K562 (cell line): ENCODE measurements around the gene FHIT. TPM values are rescaled to one million over a fixed set of nuclear protein-coding genes. Genes with fewer than 3 reads are reported as not detected.

ENCODE experiments used
- ATAC-seq: fragments of 200-7000 bp; cut with Tn5 transposase; 3 replicates; pipeline ENCODE4 v1.9.1; 2020; ENCODE audit warnings: moderate library complexity
- BruUV-seq: library from RNA; stranded (reverse); fragments of 400-500 nt; replicated peaks from 2 replicates; lab custom pipeline; 2021; lab: Mats Ljungman, UMichigan
- CTCF ChIA-PET: fragments of 300-600 bp; formaldehyde crosslinking; extraction: SDS; loops from one replicate; lab custom pipeline; 2021; ENCODE audit warnings: low intra/inter-chr PET ratio; lab: Yijun Ruan, JAX
- POLR2A ChIA-PET: fragments of 300-600, 350-650 bp; sonication (Branson Sonifier 250); formaldehyde crosslinking; extraction: SDS; loops from one replicate; lab custom pipeline; 2021; ENCODE audit warnings: antibody characterized with exemption, inconsistent platforms; lab: Yijun Ruan, JAX
- DNase-seq, 4 experiments: peaks; one replicate each; pipeline versions ENCODE4 v3.0.0 to v3.0.0-alpha.2; 2011 to 2018; ENCODE audit warnings: low spot score in 3 of 4, mixed read lengths in 3 of 4; ENCODE audit errors: extremely low read depth in 1 of 4
- FAIRE-seq: peaks from 2 replicates; lab custom pipeline; 2011; peaks lifted over from hg19 to GRCh38; lab: Jason Lieb, UNC
- H2AFZ ChIP-seq: 2 replicates; pipeline ENCODE4 v1.6.0; 2011; ENCODE audit warnings: low read depth, low read length, control low read depth, inconsistent platforms
- H3K27ac ChIP-seq: fragments of 200-600 bp; 3 replicates; pipeline ENCODE4 v1.8.0; 2011; ENCODE audit warnings: low read depth, mild to moderate bottlenecking, control low read depth, inconsistent platforms, low read length, moderate library complexity, mixed read lengths; ENCODE audit errors: extremely low read depth
- H3K27me3 ChIP-seq, 2 experiments: fragments of 300-600 bp in 1 of 2; 2 replicates in 1 of 2; 3 replicates in 1 of 2; pipeline versions ENCODE4 v1.6.0 to v1.8.0; 2011; ENCODE audit warnings: inconsistent platforms in 2 of 2, low read length in 2 of 2, mild to moderate bottlenecking in 1 of 2, mixed read lengths in 1 of 2, moderate library complexity in 1 of 2; ENCODE audit not compliant: control insufficient read depth in 2 of 2, insufficient read depth in 2 of 2
- H3K36me3 ChIP-seq: fragments of 300-600 bp; 3 replicates; pipeline ENCODE4 v1.8.0; 2011; ENCODE audit warnings: mild to moderate bottlenecking, low read length, inconsistent platforms; ENCODE audit not compliant: control insufficient read depth, insufficient read depth
- H3K4me1 ChIP-seq, 2 experiments: fragments of 200-600 bp in 1 of 2; replicated peaks in 1 of 2; 2 replicates in 1 of 2; 3 replicates in 1 of 2; pipeline versions ENCODE4 v1.5.1 to v1.8.0; 2011; ENCODE audit warnings: inconsistent platforms in 2 of 2, low read length in 2 of 2, mild to moderate bottlenecking in 1 of 2, mixed read lengths in 1 of 2, moderate library complexity in 1 of 2; ENCODE audit not compliant: control insufficient read depth in 2 of 2, insufficient read depth in 2 of 2
- H3K4me2 ChIP-seq: 2 replicates; pipeline ENCODE4 v1.6.1; 2011; ENCODE audit warnings: low read length, control low read depth, inconsistent platforms, mixed read lengths; ENCODE audit not compliant: insufficient read depth
- H3K4me3 ChIP-seq: fragments of 200-600 bp; sonication (generic), shearing (Covaris generic); 2 replicates; pipeline ENCODE4 v1.5.1; 2016; ENCODE audit warnings: control low read depth, inconsistent platforms
- H3K79me2 ChIP-seq: fragments of 200-600 bp; 3 replicates; pipeline ENCODE4 v1.8.0; 2011; ENCODE audit warnings: low read length, inconsistent platforms; ENCODE audit not compliant: control insufficient read depth, insufficient read depth
- H3K9ac ChIP-seq, 2 experiments: 2 replicates each; pipeline versions ENCODE4 v1.6.0 to v1.6.1; 2011; ENCODE audit warnings: low read depth in 2 of 2, low read length in 2 of 2, control low read depth in 1 of 2, inconsistent platforms in 1 of 2, mild to moderate bottlenecking in 1 of 2, mixed read lengths in 1 of 2; ENCODE audit not compliant: insufficient read depth in 1 of 2
- H3K9me1 ChIP-seq: one replicate; pipeline ENCODE4 v1.6.0; 2011; ENCODE audit warnings: inconsistent platforms, mild to moderate bottlenecking, low read length, moderate library complexity; ENCODE audit not compliant: control insufficient read depth, insufficient read depth
- H3K9me3 ChIP-seq: replicated peaks from 2 replicates; pipeline ENCODE4 v1.5.1; 2011; ENCODE audit warnings: low read depth, low read length, inconsistent platforms; ENCODE audit not compliant: control insufficient read depth, insufficient read depth
- H4K20me1 ChIP-seq: replicated peaks from 2 replicates; pipeline ENCODE4 v1.6.1; 2011; ENCODE audit warnings: low read length, inconsistent platforms, mixed read lengths; ENCODE audit not compliant: control insufficient read depth, insufficient read depth
- MTA3 ChIP-seq: fragments of 450-650 bp; formaldehyde crosslinking; IDR thresholded peaks from 2 replicates; pipeline ENCODE4 v1.6.1; 2017; ENCODE audit warnings: mild to moderate bottlenecking, borderline replicate concordance
- SIN3B ChIP-seq: fragments of 450-650 bp; IDR thresholded peaks from 2 replicates; pipeline ENCODE4 v1.6.1; 2017; ENCODE audit warnings: low read depth, mild to moderate bottlenecking, moderate library complexity
- TAF9B ChIP-seq: fragments of 450-650 bp; IDR thresholded peaks from 2 replicates; pipeline ENCODE4 v1.6.1; 2018; ENCODE audit warnings: mild to moderate bottlenecking; ENCODE audit not compliant: partially characterized antibody
- ZNF695 ChIP-seq: fragments of 450-650 bp; formaldehyde crosslinking; IDR thresholded peaks from 2 replicates; pipeline ENCODE4 v1.4.0; 2020; ENCODE audit warnings: mild to moderate bottlenecking, moderate library complexity
- WGBS: fragments of 100-300 bp; shearing (Covaris generic); methylation state at CpG from one replicate; pipeline ENCODE4 v1.1.6; 2016; ENCODE audit warnings: low coverage, mixed read lengths; ENCODE audit not compliant: insufficient coverage; ENCODE audit errors: missing lambda C conversion rate; 5-methylcytosine and 5-hydroxymethylcytosine counted together
- in situ Hi-C: fragments of 300-500 bp; cut with MboI; formaldehyde crosslinking; loops from 4 replicates; pipeline ENCODE4 v1.15.0; 2018; ENCODE audit warnings: inconsistent platforms, mixed read lengths
- intact Hi-C: fragments of 100-400 bp; cut with micrococcal nuclease; formaldehyde crosslinking; loops from 2 replicates; pipeline ENCODE4 v1.14.2; 2022
- polyA plus RNA-seq, 8 experiments: library from polyadenylated mRNA; depleted of rRNA in 4 of 8; stranded (reverse) in 5 of 8; unstranded in 3 of 8; fragments of >200 nt; fragmentation: Nextera tagmentation in 2 of 8; fragmentation: Illumina TruSeq in 1 of 8; extraction: Ambion mirVana in 2 of 8; extraction: Trizol in 1 of 8; gene quantifications; 2 replicates each; pipeline versions ENCODE4 v1.2.1 to v1.2.3, GENCODE V29; 2011 to 2014; ENCODE audit warnings: inconsistent platforms in 1 of 8, missing spikeins in 1 of 8
- total RNA-seq, 7 experiments: library from RNA; depleted of rRNA in 6 of 7; stranded (reverse); fragments of >200 nt in 6 of 7; fragmentation: Illumina TruSeq in 2 of 7; extraction: Trizol in 2 of 7; gene quantifications; 2 replicates each; pipeline versions ENCODE4 v1.2.1 to v1.2.3, GENCODE V29; 2011 to 2021; ENCODE audit warnings: low replicate concordance in 1 of 7
- TF ChIP-seq, protein P1 (sequence below): IDR thresholded peaks from 2 replicates; pipeline ENCODE4 v1.6.1; 2014; ENCODE audit warnings: antibody characterized with exemption
- TF ChIP-seq, protein P2 (sequence below): fragments of 450-650 bp; IDR thresholded peaks from 2 replicates; pipeline ENCODE4 v1.6.1; 2016; ENCODE audit warnings: mild to moderate bottlenecking
- TF ChIP-seq, protein P3 (sequence below): fragments of 450-650 bp; IDR thresholded peaks from 2 replicates; pipeline ENCODE4 v1.6.1; 2016

FHIT gene
- total and polyA plus RNA-seq, 9 of the 15 experiments (the other 6 are each of a cell fraction or from before 2014, with no cell fraction given) = 1.7 to 9.1 (median 4.3) TPM

DNA sequence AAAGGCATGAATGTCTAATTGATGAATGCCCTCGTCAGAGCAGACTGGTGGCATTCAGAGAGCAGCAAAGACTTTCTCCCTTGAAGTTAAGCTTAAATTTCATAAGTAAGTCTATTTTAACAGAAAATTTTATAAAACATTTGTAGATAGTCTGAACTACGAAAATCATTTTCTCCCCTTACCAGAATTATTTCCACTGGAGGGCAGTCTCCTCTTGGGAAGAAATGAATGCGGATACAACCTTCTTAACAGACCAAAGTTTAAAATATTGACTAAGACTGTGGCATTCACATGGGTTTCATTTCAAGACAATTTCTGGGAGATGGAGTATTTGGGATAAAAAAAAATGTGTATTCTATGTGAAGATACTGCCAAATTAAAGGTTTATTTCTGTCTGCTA, 669.0 kb downstream of the FHIT start:
- no peak for FAIRE-seq
- in situ Hi-C loops = no loop called here
- Histone ChIP-seq H3K79me2 (no peaks in the 10 kb centered on the region), H3K4me2 (no peak overlapping the region), H4K20me1 (no peaks in the 10 kb centered on the region), H3K9ac (no peak overlapping the region), H3K27me3 (no peaks in the 10 kb centered on the region), H2AFZ (no peak overlapping the region), H3K9me1 (no peaks in the 10 kb centered on the region)
- CTCF ChIA-PET = no interaction called here
- no TSS peak for BruUV-seq
- TF ChIP-seq, protein P1, sequence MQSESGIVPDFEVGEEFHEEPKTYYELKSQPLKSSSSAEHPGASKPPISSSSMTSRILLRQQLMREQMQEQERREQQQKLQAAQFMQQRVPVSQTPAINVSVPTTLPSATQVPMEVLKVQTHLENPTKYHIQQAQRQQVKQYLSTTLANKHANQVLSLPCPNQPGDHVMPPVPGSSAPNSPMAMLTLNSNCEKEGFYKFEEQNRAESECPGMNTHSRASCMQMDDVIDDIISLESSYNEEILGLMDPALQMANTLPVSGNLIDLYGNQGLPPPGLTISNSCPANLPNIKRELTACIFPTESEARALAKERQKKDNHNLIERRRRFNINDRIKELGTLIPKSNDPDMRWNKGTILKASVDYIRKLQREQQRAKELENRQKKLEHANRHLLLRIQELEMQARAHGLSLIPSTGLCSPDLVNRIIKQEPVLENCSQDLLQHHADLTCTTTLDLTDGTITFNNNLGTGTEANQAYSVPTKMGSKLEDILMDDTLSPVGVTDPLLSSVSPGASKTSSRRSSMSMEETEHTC = no peak
- TF ChIP-seq MTA3 (no peak), ZNF695 (no peak), TAF9B (no peak), SIN3B (no peak)
- TF ChIP-seq, protein P2, sequence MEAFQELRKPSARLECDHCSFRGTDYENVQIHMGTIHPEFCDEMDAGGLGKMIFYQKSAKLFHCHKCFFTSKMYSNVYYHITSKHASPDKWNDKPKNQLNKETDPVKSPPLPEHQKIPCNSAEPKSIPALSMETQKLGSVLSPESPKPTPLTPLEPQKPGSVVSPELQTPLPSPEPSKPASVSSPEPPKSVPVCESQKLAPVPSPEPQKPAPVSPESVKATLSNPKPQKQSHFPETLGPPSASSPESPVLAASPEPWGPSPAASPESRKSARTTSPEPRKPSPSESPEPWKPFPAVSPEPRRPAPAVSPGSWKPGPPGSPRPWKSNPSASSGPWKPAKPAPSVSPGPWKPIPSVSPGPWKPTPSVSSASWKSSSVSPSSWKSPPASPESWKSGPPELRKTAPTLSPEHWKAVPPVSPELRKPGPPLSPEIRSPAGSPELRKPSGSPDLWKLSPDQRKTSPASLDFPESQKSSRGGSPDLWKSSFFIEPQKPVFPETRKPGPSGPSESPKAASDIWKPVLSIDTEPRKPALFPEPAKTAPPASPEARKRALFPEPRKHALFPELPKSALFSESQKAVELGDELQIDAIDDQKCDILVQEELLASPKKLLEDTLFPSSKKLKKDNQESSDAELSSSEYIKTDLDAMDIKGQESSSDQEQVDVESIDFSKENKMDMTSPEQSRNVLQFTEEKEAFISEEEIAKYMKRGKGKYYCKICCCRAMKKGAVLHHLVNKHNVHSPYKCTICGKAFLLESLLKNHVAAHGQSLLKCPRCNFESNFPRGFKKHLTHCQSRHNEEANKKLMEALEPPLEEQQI = no peak
- TF ChIP-seq, protein P3, sequence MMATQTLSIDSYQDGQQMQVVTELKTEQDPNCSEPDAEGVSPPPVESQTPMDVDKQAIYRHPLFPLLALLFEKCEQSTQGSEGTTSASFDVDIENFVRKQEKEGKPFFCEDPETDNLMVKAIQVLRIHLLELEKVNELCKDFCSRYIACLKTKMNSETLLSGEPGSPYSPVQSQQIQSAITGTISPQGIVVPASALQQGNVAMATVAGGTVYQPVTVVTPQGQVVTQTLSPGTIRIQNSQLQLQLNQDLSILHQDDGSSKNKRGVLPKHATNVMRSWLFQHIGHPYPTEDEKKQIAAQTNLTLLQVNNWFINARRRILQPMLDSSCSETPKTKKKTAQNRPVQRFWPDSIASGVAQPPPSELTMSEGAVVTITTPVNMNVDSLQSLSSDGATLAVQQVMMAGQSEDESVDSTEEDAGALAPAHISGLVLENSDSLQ = no peak
- TF ChIP-seq, all 486 proteins: peak for 0
- no peak for ATAC-seq
- 0% methylated on average over 1 of the region's 3 CpGs for WGBS
- Histone ChIP-seq H3K4me1 (no peaks in the 10 kb centered on the region), H3K27ac (no peak overlapping the region), H3K36me3 (no peaks in the 10 kb centered on the region), H3K9me3 (no peaks in the 10 kb centered on the region), H3K4me3 (no peak overlapping the region)
- intact Hi-C loops = no loop called here
- POLR2A ChIA-PET = no interaction called here
- no peak for DNase-seq
